Skeletal muscle satellite cell (primary cell): Measurements from ENCODE around the gene CDH23.

Experiments used
- H3K27me3 ChIP-seq: 2 replicates; pipeline ENCODE4 v1.7.0; 2013; ENCODE audit warnings: low read length; ENCODE audit not compliant: control insufficient read depth, insufficient read depth
- H3K36me3 ChIP-seq: 2 replicates; pipeline ENCODE4 v1.7.0; 2013; ENCODE audit warnings: mild to moderate bottlenecking, control low read depth, low read length; ENCODE audit not compliant: insufficient read depth
- H3K4me1 ChIP-seq: 2 replicates; pipeline ENCODE4 v1.7.0; 2013; ENCODE audit warnings: low read length; ENCODE audit not compliant: control insufficient read depth, insufficient read depth
- H3K4me2 ChIP-seq: 2 replicates; pipeline ENCODE4 v1.7.0; 2013; ENCODE audit warnings: mild to moderate bottlenecking, low read length
- H3K4me3 ChIP-seq: 2 replicates; pipeline ENCODE4 v1.7.0; 2013; ENCODE audit warnings: low read length
- H3K9ac ChIP-seq: 2 replicates; pipeline ENCODE4 v1.7.0; 2013; ENCODE audit warnings: mild to moderate bottlenecking, low read depth, low read length, moderate library complexity
- H3K9me3 ChIP-seq: replicated peaks from 2 replicates; pipeline ENCODE4 v1.7.0; 2013; ENCODE audit warnings: mild to moderate bottlenecking, control low read depth, low read length

The CDH23 gene

GRCh38 chr10:71427246-71427645 is 30.5 kb downstream of the CDH23 start:
- peaks cover 69% of the 10 kb centered on the region for H3K27me3 ChIP-seq
- no peak overlapping the region for H3K9ac ChIP-seq
- no peaks in the 10 kb centered on the region for H3K9me3 ChIP-seq
- H3K4me1 ChIP-seq, result no peaks in the 10 kb centered on the region
- no peaks in the 10 kb centered on the region for H3K36me3 ChIP-seq
- H3K4me3 ChIP-seq, result no peak overlapping the region
- H3K4me2 ChIP-seq, result no peak overlapping the region

GRCh38 chr10:71429304-71429703 is 32.6 kb downstream of the CDH23 start:
- H3K36me3 ChIP-seq, result no peaks in the 10 kb centered on the region
- no peaks in the 10 kb centered on the region for H3K4me1 ChIP-seq
- H3K9me3 ChIP-seq, result no peaks in the 10 kb centered on the region
- no peak overlapping the region for H3K9ac ChIP-seq
- H3K4me3 ChIP-seq, result no peak overlapping the region
- H3K4me2 ChIP-seq, result no peak overlapping the region
- peaks cover 51% of the 10 kb centered on the region for H3K27me3 ChIP-seq

GRCh38 chr10:71429929-71430328 is 33.2 kb downstream of the CDH23 start:
- no peak overlapping the region for H3K9ac ChIP-seq
- H3K27me3 ChIP-seq, result peaks cover 49% of the 10 kb centered on the region
- H3K4me2 ChIP-seq, result no peak overlapping the region
- no peaks in the 10 kb centered on the region for H3K36me3 ChIP-seq
- no peak overlapping the region for H3K4me3 ChIP-seq
- no peaks in the 10 kb centered on the region for H3K9me3 ChIP-seq
- H3K4me1 ChIP-seq, result no peaks in the 10 kb centered on the region

GRCh38 chr10:71431239-71432100 is 34.8 kb downstream of the CDH23 start:
- peaks cover 57% of the 10 kb centered on the region for H3K27me3 ChIP-seq
- no peak overlapping the region for H3K9ac ChIP-seq
- H3K9me3 ChIP-seq, result no peaks in the 10 kb centered on the region
- H3K4me1 ChIP-seq, result no peaks in the 10 kb centered on the region
- H3K36me3 ChIP-seq, result no peaks in the 10 kb centered on the region
- H3K4me3 ChIP-seq, result no peak overlapping the region
- H3K4me2 ChIP-seq, result no peak overlapping the region

GRCh38 chr10:71432101-71432905 is 35.6 kb downstream of the CDH23 start:
- H3K9ac ChIP-seq, result no peak overlapping the region
- no peak overlapping the region for H3K4me2 ChIP-seq
- H3K4me3 ChIP-seq, result no peak overlapping the region
- no peaks in the 10 kb centered on the region for H3K4me1 ChIP-seq
- no peaks in the 10 kb centered on the region for H3K36me3 ChIP-seq
- no peaks in the 10 kb centered on the region for H3K9me3 ChIP-seq
- peaks cover 63% of the 10 kb centered on the region for H3K27me3 ChIP-seq

GRCh38 chr10:71432956-71433767 is 36.4 kb downstream of the CDH23 start:
- Histone ChIP-seq H3K4me2 (no peak overlapping the region), H3K9me3 (no peaks in the 10 kb centered on the region), H3K36me3 (no peaks in the 10 kb centered on the region)

GRCh38 chr10:71433768-71434744 is 37.3 kb downstream of the CDH23 start:
- H3K9me3 ChIP-seq, result no peaks in the 10 kb centered on the region
- no peak overlapping the region for H3K9ac ChIP-seq
- H3K4me2 ChIP-seq, result no peak overlapping the region
- no peaks in the 10 kb centered on the region for H3K4me1 ChIP-seq
- peaks cover 71% of the 10 kb centered on the region for H3K27me3 ChIP-seq
- H3K36me3 ChIP-seq, result no peaks in the 10 kb centered on the region
- H3K4me3 ChIP-seq, result no peak overlapping the region

More at GRCh38 chr10:71432956-71433767, 36.4 kb downstream of the CDH23 start:
- Histone ChIP-seq H3K27me3 (peaks cover 67% of the 10 kb centered on the region), H3K4me1 (no peaks in the 10 kb centered on the region), H3K9ac (no peak overlapping the region), H3K4me3 (no peak overlapping the region)

GRCh38 chr10:71434760-71435394 is 38.2 kb downstream of the CDH23 start:
- Histone ChIP-seq H3K36me3 (no peaks in the 10 kb centered on the region), H3K4me2 (no peak overlapping the region), H3K4me1 (no peaks in the 10 kb centered on the region), H3K27me3 (peaks cover 70% of the 10 kb centered on the region), H3K9me3 (no peaks in the 10 kb centered on the region), H3K4me3 (no peak overlapping the region), H3K9ac (no peak overlapping the region)

- Histone ChIP-seq H3K4me1 (no peaks in the 10 kb centered on the region), H3K4me3 (no peak overlapping the region), H3K4me2 (no peak overlapping the region), H3K36me3 (no peaks in the 10 kb centered on the region), H3K9me3 (no peaks in the 10 kb centered on the region), H3K27me3 (peaks cover 68% of the 10 kb centered on the region), H3K9ac (no peak overlapping the region)
Observed at GRCh38 chr10:71435571-71436267, 39.0 kb downstream of the CDH23 start.
